Right ventricle myocardium superior (tissue), 1 donor: ENCODE measurements around the gene EEF1AKMT1. TPM values are rescaled to one million over a fixed set of nuclear protein-coding genes. Genes with fewer than 3 reads are reported as not detected.
"Not testable (repeated sequence)": the region's sequence is repeated elsewhere in the genome, so short reads cannot be mapped to it uniquely, and the experiment has no call there.

Source experiments
- ATAC-seq: fragments of 200-7000 bp; cut with Tn5 transposase; one replicate; pipeline ENCODE4 v1.9.1; 2020; ENCODE audit warnings: mild to moderate bottlenecking; ENCODE audit not compliant: poor library complexity
- DNase-seq: peaks from one replicate; pipeline ENCODE4 v3.0.0-alpha.2; 2020
- intact Hi-C: fragments of 100-400 bp; cut with DNase I; formaldehyde crosslinking; loops from one replicate; pipeline ENCODE4 v1.11.2; 2022
- total RNA-seq: library from RNA; stranded (reverse); fragmentation: NEBNext Ultra II Directional; extraction: Animal tissue kit (Norgen Biotek cat#: 25700); gene quantifications from one replicate; pipeline ENCODE4 v1.2.1, GENCODE V29; 2021
- donor health status: DM: no; HTN: yes; CAD: no; lungs with severe emphysema.

The EEF1AKMT1 gene
- total RNA-seq, 1 donor from 2014 or later: 9.0 TPM

- intact Hi-C loops: no loop called here
- no peak for DNase-seq
Measured at GRCh38 chr13:20708216-20708615, 65.5 kb downstream of the EEF1AKMT1 start.

GRCh38 chr13:20706661-20707060 is 67.1 kb downstream of the EEF1AKMT1 start:
- ATAC-seq (no peak), DNase-seq (no peak)
- intact Hi-C loops: no loop called here

More at GRCh38 chr13:20708216-20708615, 65.5 kb downstream of the EEF1AKMT1 start:
- ATAC-seq: no peak

GRCh38 chr13:20704459-20705069 is 69.2 kb downstream of the EEF1AKMT1 start:
- DNase-seq (no peak), ATAC-seq (peak; percentile 4)
- intact Hi-C loops: no loop called here

GRCh38 chr13:20703780-20704458 is 69.8 kb downstream of the EEF1AKMT1 start:
- ATAC-seq (peak; percentile 90), DNase-seq (peak; percentile 86)
- intact Hi-C loops: no loop called here

GRCh38 chr13:20702915-20703779 is 70.6 kb downstream of the EEF1AKMT1 start, which contains the start of gene IL17D:
IL17D (plus strand) TSS chr13:20703699; CDS start chr13:20704002, 303 bp downstream.
- peak; percentile 41 for ATAC-seq
- intact Hi-C loops: no loop called here
- no peak for DNase-seq

GRCh38 chr13:20702530-20702914 is 71.2 kb downstream of the EEF1AKMT1 start:
- DNase-seq: no peak
- intact Hi-C loops: no loop called here
- no peak for ATAC-seq

- intact Hi-C loops: no loop called here
Measured at GRCh38 chr13:20701461-20701860, 72.3 kb downstream of the EEF1AKMT1 start.

GRCh38 chr13:20700288-20700687 is 73.5 kb downstream of the EEF1AKMT1 start:
- intact Hi-C loops: no loop called here
- no peak for DNase-seq

More at GRCh38 chr13:20701461-20701860, 72.3 kb downstream of the EEF1AKMT1 start:
- DNase-seq: no peak
- no peak for ATAC-seq

GRCh38 chr13:20699715-20700114 is 74.0 kb downstream of the EEF1AKMT1 start:
- intact Hi-C loops: no loop called here
- ATAC-seq: no peak
- no peak for DNase-seq

More at GRCh38 chr13:20700288-20700687, 73.5 kb downstream of the EEF1AKMT1 start:
- no peak for ATAC-seq

GRCh38 chr13:20696073-20696472 is 77.7 kb downstream of the EEF1AKMT1 start:
- intact Hi-C loops: no loop called here
- DNase-seq (no peak), ATAC-seq (no peak)

- ATAC-seq (no peak), DNase-seq (no peak)
- intact Hi-C loops: no loop called here
Measured at GRCh38 chr13:20691616-20692015, 82.1 kb downstream of the EEF1AKMT1 start.

GRCh38 chr13:20689291-20689690 is 84.5 kb downstream of the EEF1AKMT1 start:
- no peak for DNase-seq
- intact Hi-C loops: no loop called here
- ATAC-seq: no peak

GRCh38 chr13:20686863-20687579 is 86.7 kb downstream of the EEF1AKMT1 start:
- DNase-seq (no peak), ATAC-seq (no peak)
- intact Hi-C loops: no loop called here

GRCh38 chr13:20686167-20686566 is 87.6 kb downstream of the EEF1AKMT1 start:
- ATAC-seq (no peak), DNase-seq (no peak)
- intact Hi-C loops: no loop called here

GRCh38 chr13:20685092-20685491 is 88.7 kb downstream of the EEF1AKMT1 start:
- intact Hi-C loops: no loop called here
- DNase-seq (no peak), ATAC-seq (no peak)

GRCh38 chr13:20684546-20684945 is 89.2 kb downstream of the EEF1AKMT1 start:
- no peak for DNase-seq
- intact Hi-C loops: no loop called here
- no peak for ATAC-seq

GRCh38 chr13:20684041-20684440 is 89.7 kb downstream of the EEF1AKMT1 start:
- DNase-seq: no peak
- no peak for ATAC-seq
- intact Hi-C loops: no loop called here

- ATAC-seq: no peak
- intact Hi-C loops: no loop called here
- no peak for DNase-seq
Measured at GRCh38 chr13:20682061-20682460, 91.7 kb downstream of the EEF1AKMT1 start.

GRCh38 chr13:20681481-20681880 is 92.3 kb downstream of the EEF1AKMT1 start:
- DNase-seq, ATAC-seq, intact Hi-C loops: not testable (repeated sequence)
